COLO668 (cell line): ENCODE measurements around the gene FRMPD1.
A peak's percentile ranks its signal among the peaks of the same experiment; 100 is the strongest.

Experiments used
- DNase-seq: peaks from one replicate; lab custom pipeline; 2025; ENCODE audit not compliant: unreplicated experiment; lab: John Stamatoyannopoulos, UW

Gene FRMPD1

DNA sequence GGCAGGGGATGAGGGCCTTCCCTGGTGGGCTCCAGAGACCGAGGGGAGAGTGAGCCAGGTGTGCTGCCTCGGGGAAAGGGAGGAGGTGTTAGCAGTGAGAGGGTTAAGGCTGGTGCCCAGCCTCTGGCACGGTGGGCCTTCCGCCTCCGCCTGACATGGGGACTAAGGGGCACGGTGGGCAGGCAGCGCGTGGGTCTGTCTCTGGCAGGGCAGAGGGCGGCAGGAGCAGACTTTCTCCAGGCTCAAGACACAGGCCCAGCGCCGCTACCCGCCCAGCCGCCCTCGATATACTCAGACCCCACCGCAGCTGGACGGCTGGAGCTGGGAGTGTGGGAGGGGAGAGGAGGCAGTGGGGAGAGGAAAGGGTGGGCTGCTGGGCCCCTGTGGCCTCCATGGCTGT lies 14.9 kb upstream of the FRMPD1 start:
- no peak for DNase-seq

DNA sequence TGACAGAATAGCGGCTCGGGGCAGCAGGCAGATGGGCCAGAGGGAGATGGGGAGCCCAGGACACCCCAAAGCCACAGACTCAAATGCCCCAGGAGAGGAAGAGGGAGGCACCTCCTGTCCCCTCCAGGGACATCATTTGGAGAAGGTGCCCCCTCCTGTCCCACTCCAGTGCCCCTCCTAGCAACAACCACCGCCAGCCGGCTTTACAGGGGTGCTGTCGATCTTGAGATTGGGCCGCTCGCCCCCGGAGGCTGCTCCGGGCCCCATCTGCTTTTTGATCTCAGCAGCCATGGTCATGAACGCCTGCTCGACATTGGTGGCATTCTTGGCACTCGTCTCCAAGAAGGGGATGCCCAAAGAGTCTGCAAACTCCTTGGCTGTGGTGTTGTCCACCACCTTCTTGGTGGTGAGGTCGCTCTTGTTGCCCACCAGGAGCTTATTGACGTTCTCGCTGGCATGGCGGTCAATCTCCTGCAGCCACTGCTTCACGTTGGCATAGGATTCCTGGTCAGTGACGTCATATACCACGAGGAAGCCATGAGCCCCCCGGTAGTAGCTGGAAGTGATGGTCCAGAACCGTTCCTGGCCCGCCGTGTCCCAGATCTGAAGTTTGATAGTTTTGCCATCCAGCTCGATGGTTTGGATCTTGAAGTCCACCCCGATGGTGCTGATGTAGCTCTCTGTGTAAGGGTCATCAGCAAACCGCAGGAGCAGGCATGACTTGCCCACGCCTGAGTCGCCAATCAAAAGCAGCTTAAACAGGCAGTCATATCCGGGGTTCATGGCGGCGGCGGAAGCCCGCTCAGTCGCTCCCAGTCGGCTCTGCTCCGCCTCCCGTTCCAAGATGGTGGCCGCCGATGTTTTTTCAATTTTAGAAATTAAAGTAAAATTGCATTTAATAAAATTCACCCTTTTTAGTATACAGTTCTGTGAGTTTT lies 14.0 kb upstream of the FRMPD1 start:
- DNase-seq = no peak

DNA sequence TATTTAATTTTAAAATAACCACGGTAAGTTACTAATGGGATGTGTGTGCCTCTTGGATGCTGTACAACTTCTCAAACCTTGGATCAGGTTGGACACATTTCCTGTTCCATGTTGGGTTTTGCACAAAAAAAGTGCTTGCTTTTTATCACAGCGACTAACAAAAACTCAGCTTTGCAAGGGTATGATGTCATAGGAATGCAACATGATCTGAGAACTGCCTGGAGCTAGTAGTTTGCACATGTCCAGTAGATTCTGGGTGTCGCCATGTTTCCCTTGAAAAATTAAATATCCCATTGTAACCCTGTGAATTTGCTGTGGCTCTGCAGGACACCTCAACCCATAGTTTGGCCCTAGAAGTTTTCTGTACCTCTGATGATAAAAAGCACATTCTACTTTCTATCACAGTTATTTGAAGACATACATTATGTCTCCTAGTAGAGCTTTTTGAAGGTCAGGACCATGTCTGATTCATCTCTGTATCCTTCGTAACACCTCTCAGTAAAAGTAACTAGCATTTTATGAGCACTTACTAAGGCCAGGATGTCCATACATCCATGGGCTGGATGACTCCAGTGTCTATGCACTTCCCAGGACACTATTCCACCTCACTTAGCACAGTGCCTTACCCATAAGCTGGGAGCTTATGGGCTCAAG lies 11.5 kb upstream of the FRMPD1 start:
- no peak for DNase-seq

DNA sequence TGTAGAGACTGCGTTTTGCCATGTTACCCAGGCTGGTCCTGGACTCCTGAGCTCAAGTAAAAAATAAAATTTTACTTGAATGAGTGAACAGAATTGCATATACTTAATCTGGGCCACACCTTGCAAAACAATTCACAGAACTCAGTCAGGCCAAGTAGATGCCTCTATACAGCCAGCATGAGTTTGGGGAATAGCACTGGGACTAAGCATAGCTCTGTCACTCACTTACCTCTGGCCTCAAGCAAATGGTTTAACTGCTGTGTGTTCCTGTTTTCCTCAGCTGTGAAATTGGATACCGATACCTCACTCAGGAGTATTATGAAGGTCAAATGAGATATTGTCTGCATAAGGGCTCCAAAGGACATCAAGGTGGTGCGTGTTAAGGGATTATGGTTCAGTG lies 10.9 kb upstream of the FRMPD1 start:
- DNase-seq = no peak

DNA sequence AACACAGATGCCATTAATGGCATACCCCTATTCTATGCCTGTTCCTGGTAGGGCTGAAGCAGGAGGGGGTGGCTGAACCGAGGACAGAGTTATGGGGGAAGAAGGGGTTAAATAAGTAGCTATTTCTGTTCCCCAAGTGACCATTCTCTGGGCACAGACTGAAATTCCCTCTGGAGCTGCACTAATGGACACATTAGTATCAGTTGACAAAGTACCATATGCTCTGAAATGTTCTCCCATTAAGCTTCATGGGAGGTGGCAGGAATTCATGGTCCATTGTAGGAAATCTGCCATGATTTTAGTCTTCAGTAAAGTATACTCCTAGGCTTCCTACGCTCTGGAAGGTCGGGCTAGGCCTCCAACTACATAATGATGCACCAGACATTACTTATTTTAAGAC lies 10.5 kb upstream of the FRMPD1 start:
- no peak for DNase-seq

DNA sequence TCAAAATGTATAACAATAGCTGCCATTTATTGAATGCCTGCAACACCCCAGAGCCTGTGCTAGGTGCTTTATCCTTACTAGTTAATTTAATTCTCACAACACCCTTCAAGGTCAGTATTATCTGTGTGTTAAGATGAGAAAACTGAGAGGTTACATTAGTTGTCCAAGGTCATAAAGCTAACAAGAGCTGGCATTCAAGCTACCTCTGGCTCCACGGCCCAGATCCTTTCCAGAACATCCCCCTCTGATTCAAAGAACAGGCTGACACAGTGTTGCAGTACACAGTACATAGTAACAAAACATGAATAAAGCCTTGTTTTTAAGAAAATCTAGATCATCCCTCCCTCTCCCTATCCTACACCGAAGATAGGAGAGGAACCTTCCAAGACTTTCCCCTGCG lies 9.4 kb upstream of the FRMPD1 start:
- DNase-seq = no peak

DNA sequence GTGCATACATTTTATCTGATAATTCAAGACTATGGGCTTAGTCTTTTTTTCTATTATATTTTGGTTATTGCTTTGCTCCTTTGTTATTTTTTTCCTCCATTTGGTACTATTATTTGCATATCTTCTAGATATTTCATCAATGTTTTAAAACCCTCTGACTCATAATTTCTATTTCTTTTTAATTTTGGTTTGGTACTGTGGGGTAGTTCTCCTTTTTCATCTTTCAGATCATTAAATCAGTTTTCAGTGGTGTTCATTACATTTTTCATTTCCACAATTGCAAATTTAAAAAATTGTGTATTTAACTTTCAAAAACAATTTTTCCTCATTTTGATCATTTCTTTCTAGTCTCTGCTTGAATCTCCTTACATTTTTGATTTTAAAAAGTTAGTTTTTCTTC lies 7.5 kb upstream of the FRMPD1 start:
- DNase-seq = no peak

DNA sequence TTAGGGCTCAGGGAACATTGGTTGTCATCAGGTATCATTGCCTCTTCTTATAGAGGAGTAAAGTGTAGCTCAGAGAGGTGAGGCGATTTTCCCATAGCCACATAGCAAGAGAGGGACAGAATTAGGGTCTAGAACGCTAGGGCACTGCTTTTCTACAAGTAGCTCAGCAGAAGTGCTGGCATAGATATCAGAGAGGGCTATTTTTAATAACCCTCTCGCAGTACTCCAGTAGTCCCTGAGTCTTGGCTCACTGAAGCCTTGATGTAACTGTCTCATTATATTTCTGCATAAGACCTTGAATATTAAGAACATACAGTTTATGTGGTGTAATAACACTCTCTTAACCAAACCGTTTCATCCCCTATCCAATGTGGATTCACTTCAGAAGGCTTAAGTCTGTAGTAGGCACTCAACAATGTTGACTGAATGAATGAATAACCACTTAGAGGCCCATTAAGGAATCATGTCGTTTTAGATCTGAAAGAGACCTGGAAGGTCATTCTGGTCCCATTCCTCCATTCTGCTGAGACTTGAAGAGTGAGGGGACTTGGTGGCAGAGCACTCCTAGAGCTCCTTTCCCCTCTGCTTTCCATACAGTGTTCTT lies 4.7 kb upstream of the FRMPD1 start:
- DNase-seq = no peak

DNA sequence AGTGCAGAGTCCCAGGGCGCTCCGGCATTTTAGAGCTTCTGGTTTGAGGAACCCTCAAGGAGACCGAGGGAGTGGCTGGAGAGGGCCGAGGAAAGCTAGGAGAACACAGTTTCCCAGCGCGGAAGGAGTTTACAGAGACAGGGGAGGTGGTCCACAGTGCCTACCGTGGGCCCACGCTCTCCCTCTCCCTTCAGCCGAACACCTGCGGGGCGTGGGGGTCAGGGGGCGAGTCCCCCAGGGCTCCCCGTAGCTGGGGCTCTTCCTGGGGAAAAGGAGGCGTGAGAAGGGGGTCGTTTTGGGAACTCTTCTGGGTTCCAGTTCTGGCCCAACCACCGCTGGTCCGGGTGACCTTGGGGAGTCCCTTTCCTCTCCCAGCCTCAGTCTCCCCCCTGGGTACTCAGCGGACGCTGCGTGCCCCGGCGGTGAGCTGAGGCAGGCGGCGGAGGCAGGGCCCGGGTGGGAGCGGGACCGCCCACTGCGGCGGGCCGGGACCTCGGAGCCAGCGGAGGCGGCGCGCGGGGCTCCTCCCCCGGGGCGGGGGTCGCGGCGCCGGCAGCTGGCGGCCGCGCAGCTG lies 368 bp upstream of the FRMPD1 start:
- no peak for DNase-seq

DNA sequence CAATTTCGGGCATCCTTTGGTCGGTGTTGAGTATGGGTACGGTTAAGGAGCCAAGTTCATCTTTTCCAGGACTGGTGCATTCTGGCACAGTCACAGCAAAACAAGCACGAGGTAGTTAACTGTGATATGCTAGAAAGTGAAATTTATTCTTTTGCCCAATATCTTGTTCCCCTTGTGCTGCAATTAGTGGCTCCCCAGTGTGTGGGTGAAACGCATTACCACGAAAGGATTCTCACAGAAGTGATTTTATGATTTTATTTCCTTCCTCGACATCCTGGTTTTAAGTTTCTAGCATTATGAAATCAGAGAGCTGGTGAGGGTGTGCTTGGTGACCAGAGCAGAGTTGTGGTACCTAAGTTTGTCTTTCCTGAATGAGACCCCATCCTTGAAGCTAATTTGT lies 1.5 kb downstream of the FRMPD1 start:
- no peak for DNase-seq

DNA sequence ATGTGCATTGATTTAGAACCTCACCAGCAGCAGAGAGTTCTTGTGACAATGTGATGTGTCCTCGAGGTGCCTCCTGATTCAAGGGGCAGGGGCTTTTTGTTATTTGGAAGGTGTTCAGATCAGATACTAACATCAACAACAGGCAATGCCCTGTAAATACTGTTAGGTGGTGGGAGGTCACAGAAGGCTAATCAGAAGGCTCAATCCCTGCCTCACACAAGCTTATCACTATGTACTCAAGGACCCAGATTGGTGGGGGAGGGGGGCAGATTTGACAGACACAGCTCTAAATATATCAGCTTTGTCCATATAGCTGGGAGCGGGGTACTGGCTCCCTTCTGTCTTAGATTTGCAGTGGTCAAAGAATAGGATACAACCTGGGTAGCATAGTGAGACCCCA lies 2.6 kb downstream of the FRMPD1 start:
- no peak for DNase-seq

DNA sequence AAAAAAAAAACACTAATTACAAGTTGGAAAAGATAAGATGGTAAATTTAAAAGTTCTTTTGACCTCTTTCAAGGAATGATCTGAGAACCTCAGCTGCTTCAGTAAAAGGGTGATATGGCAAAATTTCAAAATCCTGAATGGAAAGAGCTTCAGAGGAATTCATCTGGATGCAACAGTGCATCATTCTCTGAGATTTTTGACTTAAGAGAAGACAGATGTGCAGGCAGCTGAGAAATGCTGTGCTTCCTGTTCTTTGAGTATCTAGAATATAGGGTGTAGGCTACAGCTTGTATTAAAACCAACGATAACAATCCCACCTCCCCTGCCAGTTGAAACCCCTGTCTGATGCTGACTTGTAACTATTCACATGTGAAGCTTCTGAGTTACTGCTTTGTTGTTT lies 6.2 kb downstream of the FRMPD1 start:
- DNase-seq = no peak

DNA sequence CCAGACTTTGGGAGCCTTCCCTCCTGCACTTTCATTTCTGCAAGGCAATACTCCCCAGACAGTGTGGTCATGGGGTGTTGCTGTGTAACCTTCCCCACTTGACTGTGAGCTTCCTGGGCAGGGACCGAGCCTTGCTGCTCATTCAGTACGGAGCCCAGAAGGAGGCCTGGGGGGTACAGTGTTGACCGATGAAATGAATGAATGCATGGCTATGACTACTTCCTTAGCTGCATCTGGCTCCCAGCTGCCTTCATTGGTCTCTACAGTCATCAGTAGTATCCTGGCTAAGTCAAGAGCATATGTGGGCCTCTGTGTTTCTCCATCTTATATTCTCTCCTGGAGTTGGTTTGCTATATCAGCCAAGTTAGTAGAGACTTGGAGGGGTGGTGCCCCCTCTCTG lies 9.9 kb downstream of the FRMPD1 start:
- no peak for DNase-seq

DNA sequence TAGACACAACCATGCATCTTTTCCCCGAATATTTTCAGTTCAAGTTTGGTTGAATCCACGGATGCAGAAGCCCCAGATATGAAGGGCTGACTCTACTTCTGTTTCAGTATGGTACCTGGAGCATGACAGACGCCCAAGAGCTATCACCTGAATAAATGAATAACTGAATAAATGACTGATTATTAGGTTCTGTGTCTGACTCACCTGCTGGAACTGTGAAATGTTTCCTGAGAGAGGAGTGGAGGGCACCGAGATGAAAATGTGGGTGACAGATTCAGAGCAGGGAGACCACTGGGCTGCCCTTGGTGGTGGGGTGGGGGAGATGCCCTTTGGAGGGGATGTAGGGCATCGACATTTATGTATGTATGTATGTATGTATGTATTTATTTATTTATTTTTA lies 13.2 kb downstream of the FRMPD1 start:
- no peak for DNase-seq

DNA sequence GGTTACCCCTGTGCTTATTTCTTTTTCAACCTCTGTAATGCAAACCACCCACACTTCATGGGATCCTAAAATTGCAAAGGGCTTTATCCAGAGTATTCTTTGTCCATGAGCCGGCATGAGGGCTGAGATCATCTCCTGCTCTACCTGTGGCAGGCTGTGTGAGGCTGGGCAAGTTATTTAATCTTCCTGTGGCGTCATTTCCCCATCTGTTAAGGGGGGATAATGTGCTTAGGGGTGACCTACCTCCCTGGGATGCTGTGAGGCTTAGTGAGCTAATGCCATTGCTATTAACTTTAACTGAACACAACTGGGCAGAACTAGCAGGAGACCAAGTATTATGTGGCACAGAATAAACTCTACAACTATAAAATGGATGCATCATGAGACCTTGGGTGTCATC lies 17.0 kb downstream of the FRMPD1 start:
- DNase-seq = no peak

DNA sequence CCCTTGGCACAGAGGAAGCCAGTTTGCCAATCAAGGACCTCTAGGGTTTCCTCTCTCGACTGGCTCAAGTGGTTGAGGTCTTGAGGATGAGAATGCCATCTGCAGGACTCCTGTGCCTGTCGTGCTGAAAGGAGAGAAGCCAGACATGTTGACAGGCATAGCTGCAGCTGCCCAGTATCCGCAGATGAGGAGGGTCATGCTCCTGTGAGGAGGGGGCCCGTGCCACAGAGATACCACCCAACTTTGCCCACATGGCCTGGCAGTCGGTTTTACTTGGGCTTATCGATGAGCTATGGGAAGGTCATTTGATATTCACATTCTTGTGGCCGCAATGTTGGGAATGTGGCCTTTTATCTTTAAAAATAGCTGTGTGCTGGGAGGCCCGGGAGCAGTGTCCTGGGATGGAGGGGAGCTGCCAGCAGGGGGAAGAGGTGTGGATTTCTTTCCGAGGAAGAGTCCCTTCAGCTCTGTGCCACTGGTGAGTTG lies 17.4 kb downstream of the FRMPD1 start:
- DNase-seq = no peak

DNA sequence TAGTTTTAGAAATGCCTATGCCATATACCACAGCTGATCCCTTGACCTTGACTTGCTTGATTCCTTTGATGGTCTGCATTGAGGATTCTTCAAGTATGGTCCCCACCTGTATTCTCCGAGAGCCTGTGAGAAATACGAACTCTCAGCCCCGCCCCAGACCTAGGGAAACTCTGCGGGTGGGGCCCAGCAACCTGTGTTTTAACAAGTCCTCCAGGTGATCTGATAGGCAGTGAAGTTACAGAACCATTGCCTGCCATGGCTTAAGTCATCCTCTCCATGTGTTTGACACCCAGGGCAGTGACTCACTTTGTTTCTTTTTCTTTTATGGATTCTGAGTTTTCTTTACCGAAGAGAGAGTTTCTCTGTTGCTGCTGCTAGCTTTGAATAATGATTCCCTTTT lies 18.5 kb downstream of the FRMPD1 start:
- DNase-seq = no peak

DNA sequence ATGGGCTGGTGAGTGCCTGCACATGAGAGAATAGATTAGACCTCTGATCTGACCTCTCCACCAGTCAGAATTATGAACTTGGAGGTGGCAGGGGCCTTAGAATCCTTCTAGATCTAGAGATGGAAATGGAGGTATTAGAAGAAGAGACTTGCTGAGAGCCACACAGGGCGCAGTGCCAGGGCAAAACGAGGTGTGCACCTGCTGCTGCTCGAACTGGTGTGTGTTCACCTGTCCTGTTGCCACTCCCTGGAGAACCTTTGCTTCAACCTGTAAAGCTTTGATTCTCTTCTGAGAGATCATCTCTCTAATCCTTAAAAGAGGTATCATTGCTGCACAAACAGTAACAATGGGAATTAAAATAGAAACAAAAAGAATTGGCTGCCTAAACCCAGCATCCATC lies 24.9 kb downstream of the FRMPD1 start:
- peak; percentile 70 for DNase-seq

DNA sequence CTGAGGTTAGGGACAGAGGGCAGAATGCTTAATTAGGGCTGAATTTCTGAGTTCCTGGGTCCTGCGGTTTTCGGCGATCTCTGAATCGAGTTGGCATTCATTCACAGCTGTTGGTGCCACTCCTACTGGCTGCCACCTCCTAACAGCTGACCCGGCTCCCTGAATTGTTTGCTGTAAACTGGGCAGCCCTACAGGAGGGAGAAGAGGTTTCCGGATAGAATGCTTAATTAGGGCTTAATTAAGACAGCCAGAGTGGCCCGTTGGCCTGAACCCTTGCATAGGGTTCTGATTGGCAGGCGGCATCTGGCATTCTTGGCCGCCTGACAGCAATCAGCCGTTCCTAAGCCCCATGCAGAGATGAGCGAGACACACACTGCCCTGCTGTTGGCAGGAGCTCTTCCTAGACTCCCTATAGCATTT lies 25.7 kb downstream of the FRMPD1 start:
- no peak for DNase-seq

DNA sequence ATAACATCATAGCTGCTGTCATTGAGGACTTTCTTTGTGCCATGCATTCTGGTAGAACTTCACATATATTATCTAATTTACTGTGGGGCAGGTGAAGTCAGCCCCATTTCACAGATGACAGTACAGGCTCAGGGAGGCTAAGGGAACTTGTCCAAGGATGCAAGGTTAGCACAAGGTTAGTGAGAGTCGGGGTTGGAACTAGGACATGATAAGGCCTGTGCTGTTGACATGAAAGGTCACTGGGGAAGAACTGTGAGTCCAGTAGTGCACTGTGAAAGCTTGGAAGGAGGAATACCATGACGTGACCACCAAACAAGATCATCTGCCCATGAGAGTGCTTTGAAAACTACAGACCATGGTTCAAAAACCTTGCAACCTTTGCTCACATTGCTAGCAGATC lies 26.7 kb downstream of the FRMPD1 start:
- no peak for DNase-seq

DNA sequence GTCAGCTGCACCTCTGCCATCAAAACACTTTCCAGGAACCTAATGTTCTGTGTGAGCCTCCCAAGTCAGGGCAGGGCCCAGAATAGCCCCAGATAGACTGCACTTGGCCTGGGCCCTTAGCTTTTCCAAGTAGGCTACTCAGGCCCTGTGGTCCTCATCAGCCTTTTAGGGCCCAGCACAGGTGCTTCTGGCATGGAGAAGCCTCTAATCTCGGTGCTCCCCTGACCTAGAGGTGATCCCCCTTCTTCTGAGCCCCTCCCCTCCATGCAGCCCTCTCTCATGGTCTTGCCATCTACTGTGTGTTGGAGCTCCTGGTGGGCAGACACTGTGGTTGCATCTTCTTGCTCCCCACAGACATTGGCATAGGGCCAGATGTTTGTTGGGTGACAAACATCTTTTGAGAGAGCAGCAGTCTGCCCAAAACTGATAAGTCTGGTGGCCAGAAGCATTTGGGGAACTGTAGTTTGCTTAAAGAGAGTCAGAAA lies 28.1 kb downstream of the FRMPD1 start:
- no peak for DNase-seq
